Naive thymus-derived CD4-positive, alpha-beta T cell (primary cell): ENCODE data around the gene LCE5A. TPM values are rescaled to one million over a fixed set of nuclear protein-coding genes. Genes with fewer than 3 reads are reported as not detected.
"Not testable (repeated sequence)": the region's sequence is repeated elsewhere in the genome, so short reads cannot be mapped to it uniquely, and the experiment has no call there.

ENCODE experiments used
- ATAC-seq: fragments of 150-1000 bp; cut with Tn5 transposase; 2 replicates; pipeline ENCODE4 v1.10.0; 2021; ENCODE audit warnings: mild to moderate bottlenecking, moderate library complexity
- CTCF ChIA-PET: fragments of 350-600 bp; sonication (Branson Sonifier 250); formaldehyde crosslinking; loops from one replicate; lab custom pipeline; 2021; ENCODE audit warnings: antibody characterized with exemption; lab: Charles Lee
- POLR2A ChIA-PET: fragments of 350-600 bp; sonication (Branson Sonifier 250); formaldehyde crosslinking; loops from one replicate; lab custom pipeline; 2021; ENCODE audit warnings: antibody characterized with exemption, inconsistent platforms; lab: Charles Lee
- DNase-seq, 9 donors: peaks; one replicate each; pipeline versions ENCODE4 v3.0.0 to v3.0.0-alpha.2; 2020 to 2022; ENCODE audit warnings: mixed read lengths in 1 of 9
- H3K27ac ChIP-seq: one replicate; pipeline ENCODE4 v1.7.0; 2013; ENCODE audit warnings: mild to moderate bottlenecking, low read depth, low read length, moderate library complexity
- H3K27me3 ChIP-seq, 2 donors: one replicate each; pipeline ENCODE4 v1.7.0; 2013; ENCODE audit warnings: low read length in 2 of 2, mild to moderate bottlenecking in 2 of 2, moderate library complexity in 2 of 2; ENCODE audit not compliant: control insufficient read depth in 2 of 2, insufficient read depth in 2 of 2
- H3K36me3 ChIP-seq, 3 experiments: 1 replicate in 2 of 3; 2 replicates in 1 of 3; pipeline ENCODE4 v1.7.0; 2013; ENCODE audit warnings: low read length in 3 of 3, mild to moderate bottlenecking in 3 of 3, moderate library complexity in 1 of 3; ENCODE audit not compliant: insufficient read depth in 3 of 3, control insufficient read depth in 2 of 3
- H3K4me1 ChIP-seq, 2 donors: one replicate each; pipeline ENCODE4 v1.7.0; 2013; ENCODE audit warnings: low read length in 2 of 2, mild to moderate bottlenecking in 2 of 2, moderate library complexity in 1 of 2; ENCODE audit not compliant: control insufficient read depth in 2 of 2, insufficient read depth in 2 of 2
- H3K4me3 ChIP-seq: 2 replicates; pipeline ENCODE4 v1.7.0; 2013; ENCODE audit warnings: mild to moderate bottlenecking, low read length
- H3K9me3 ChIP-seq, 3 experiments: 1 replicate in 2 of 3; 2 replicates in 1 of 3; pipeline ENCODE4 v1.7.0; 2013; ENCODE audit warnings: low read length in 3 of 3; ENCODE audit not compliant: control insufficient read depth in 2 of 3
- H3K27ac Mint-ChIP-seq, 9 donors: one replicate each; pipeline ENCODE4 v1.8.0; 2020 to 2022; ENCODE audit warnings: mixed read lengths in 9 of 9, mild to moderate bottlenecking in 8 of 9, moderate library complexity in 5 of 9, inconsistent platforms in 2 of 9
- H3K27me3 Mint-ChIP-seq, 5 donors: one replicate each; pipeline ENCODE4 v1.8.0; 2021 to 2022; ENCODE audit warnings: mixed read lengths in 5 of 5, mild to moderate bottlenecking in 1 of 5
- H3K36me3 Mint-ChIP-seq, 5 donors: one replicate each; pipeline ENCODE4 v1.8.0; 2020 to 2022; ENCODE audit warnings: mixed read lengths in 5 of 5, mild to moderate bottlenecking in 3 of 5, inconsistent platforms in 1 of 5
- H3K4me1 Mint-ChIP-seq, 7 donors: one replicate each; pipeline ENCODE4 v1.8.0; 2020 to 2022; ENCODE audit warnings: mixed read lengths in 7 of 7, mild to moderate bottlenecking in 3 of 7, inconsistent platforms in 1 of 7
- H3K4me3 Mint-ChIP-seq, 10 donors: one replicate each; pipeline ENCODE4 v1.8.0; 2020 to 2022; ENCODE audit warnings: mild to moderate bottlenecking in 10 of 10, mixed read lengths in 10 of 10, moderate library complexity in 6 of 10, inconsistent platforms in 2 of 10
- H3K9me3 Mint-ChIP-seq, 11 donors: one replicate each; pipeline ENCODE4 v1.8.0; 2020 to 2022; ENCODE audit warnings: mixed read lengths in 11 of 11, mild to moderate bottlenecking in 4 of 11, inconsistent platforms in 1 of 11, moderate library complexity in 1 of 11
- intact Hi-C, 2 donors: fragments of 100-400 bp; cut with micrococcal nuclease; formaldehyde crosslinking; loops; one replicate each; pipeline ENCODE4 v1.15.1; 2023
- polyA plus RNA-seq, 2 donors: library from polyadenylated mRNA; unstranded; fragments of 300-500 nt; fragmentation: Illumina TruSeq; gene quantifications; one replicate each; pipeline ENCODE4 v1.2.3, GENCODE V29; 2021
- total RNA-seq, 6 experiments: library from RNA in 5 of 6; stranded (reverse) in 5 of 6; gene quantifications; 1 replicate in 5 of 6; 2 replicates in 1 of 6; pipeline ENCODE4 v1.2.3 and lab custom pipeline; 2021 to 2026

Gene LCE5A
- total and polyA plus RNA-seq, 7 experiments from 2014 or later = not detected

DNA sequence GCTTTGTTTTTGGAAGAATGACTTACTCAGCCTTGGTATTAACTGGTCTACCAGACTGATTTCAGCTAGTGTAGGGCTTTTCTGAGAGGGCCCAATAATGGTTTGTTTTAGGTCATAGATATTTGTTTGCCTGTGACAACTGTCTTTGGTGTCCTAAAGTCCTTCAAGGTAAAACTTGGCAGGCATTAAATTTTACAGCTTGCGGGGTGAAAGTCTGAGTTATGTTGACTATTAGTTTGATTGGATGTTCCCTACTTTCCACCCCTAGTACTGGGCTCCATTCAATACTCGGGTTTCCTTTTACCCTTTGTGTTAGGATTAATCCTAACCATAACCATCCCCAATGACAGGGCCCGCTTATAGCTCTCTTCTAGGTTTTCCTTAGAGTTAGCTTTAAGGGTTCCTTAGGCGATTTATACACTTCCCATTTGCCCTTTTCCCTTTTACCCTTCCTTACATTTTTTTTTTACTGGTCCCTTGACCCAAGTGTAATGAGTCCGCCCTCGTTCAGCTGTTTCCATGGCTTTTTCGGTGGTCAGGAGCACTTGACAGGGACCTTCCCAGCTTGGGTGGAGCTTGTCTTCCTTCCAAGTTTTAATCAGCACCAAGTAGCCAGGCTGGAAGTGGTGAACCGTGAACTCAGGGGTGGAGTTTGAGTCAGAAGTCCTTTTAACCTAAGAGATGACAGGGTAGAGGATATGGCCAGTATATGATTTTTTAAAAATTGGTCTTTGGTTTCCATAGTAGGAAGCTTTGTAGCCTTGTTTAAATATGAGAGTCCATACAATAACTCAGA is 28.5 kb upstream of the LCE5A start:
- Histone ChIP-seq H3K4me1 (no peaks in the 10 kb centered on the region), H3K27ac (no peak overlapping the region), H3K27me3 (no peaks in the 10 kb centered on the region), H3K4me3 (no peak overlapping the region), H3K36me3 (no peaks in the 10 kb centered on the region), H3K9me3 (peaks cover 0 to 6% (median 0%) of the 10 kb centered on the region in 3 experiments)
- ChIA-PET CTCF (interaction anchor here (1.2 kb wide), 1 partner anchor 23 kb away, joined by 3 read pairs; no protein-coding TSS in a partner anchor), POLR2A (no interaction called here)
- peak overlapping the region in 1 of 9 donors; percentile 9 for H3K27ac Mint-ChIP-seq
- H3K27me3 Mint-ChIP-seq = peaks cover 0 to 13% (median 5%) of the 10 kb centered on the region in 5 donors
- peaks cover 0 to 11% (median under 1%) of the 10 kb centered on the region in 5 donors for H3K36me3 Mint-ChIP-seq
- intact Hi-C loops = no loop called here
- DNase-seq (no peak), ATAC-seq (no peak)
- H3K4me3 Mint-ChIP-seq = no peak overlapping the region
- H3K9me3 Mint-ChIP-seq = peaks cover 6 to 17% (median 14%) of the 10 kb centered on the region in 11 donors
- H3K4me1 Mint-ChIP-seq = peaks cover 6 to 13% (median 10%) of the 10 kb centered on the region in 7 donors

DNA sequence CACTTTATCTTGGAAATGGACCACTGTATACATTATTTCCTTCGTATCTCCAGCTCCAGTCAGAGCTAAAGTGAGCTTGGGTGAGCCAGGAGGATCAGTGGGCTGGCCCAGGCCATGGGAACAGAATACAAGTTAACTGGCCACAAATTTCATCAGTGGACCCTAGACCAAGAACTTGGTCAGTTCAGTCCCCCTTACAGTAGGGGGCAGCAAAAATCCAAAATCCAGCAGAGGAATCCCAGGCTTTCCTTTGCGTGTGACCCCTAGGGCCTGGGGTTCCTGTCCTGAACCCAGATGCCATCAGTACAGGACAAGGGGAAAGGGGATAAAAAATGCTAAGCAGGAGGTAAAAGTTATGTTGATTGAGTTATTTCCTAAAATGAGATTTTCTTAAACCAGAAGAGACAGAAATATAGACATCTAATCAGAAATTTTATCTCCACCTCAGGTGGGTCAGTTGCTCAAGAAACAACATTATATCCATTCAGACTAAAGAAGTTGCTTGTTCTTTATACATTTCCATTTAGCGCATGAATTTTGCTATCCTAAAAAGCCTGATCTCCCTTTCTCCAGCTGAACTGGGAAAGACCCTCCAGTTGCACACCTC is 24.1 kb upstream of the LCE5A start:
- CTCF ChIA-PET = no interaction called here
- Histone ChIP-seq H3K27me3 (no peaks in the 10 kb centered on the region), H3K36me3 (no peaks in the 10 kb centered on the region), H3K4me3 (no peak overlapping the region), H3K27ac (no peak overlapping the region), H3K4me1 (no peaks in the 10 kb centered on the region), H3K9me3 (no peaks in the 10 kb centered on the region)
- intact Hi-C loops = no loop called here
- no peak for ATAC-seq
- Mint-ChIP-seq H3K36me3 (no peaks in the 10 kb centered on the region), H3K27me3 (peaks cover 0 to 8% (median 0%) of the 10 kb centered on the region in 5 donors), H3K4me3 (no peak overlapping the region), H3K27ac (no peak overlapping the region), H3K9me3 (peaks cover 0 to 11% (median 0%) of the 10 kb centered on the region in 11 donors), H3K4me1 (peaks cover 2 to 7% (median 6%) of the 10 kb centered on the region in 7 donors)
- POLR2A ChIA-PET = interaction anchor here (0.6 kb wide), 1 partner anchor 37 kb away, joined by 3 read pairs; no protein-coding TSS in a partner anchor
- DNase-seq = no peak

DNA sequence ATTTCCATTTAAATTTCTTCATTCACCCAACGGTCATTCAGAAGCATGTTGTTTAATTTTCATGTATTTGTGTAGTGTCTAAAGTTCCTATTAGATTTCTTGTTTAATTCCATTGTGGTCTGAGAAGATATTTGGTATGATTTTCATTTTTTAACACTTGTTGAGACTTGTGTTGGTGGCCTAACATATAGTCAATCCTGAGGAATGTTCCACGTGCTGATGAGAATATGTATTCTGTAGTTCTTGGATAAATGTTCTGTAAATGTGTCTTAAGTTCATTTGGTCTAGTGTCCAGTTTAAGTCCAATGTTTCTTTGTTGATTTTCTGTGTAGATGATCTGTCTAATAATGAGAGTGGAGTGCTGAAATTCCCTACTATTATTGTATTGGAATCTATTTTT is 22.7 kb upstream of the LCE5A start:
- intact Hi-C loops = no loop called here

DNA sequence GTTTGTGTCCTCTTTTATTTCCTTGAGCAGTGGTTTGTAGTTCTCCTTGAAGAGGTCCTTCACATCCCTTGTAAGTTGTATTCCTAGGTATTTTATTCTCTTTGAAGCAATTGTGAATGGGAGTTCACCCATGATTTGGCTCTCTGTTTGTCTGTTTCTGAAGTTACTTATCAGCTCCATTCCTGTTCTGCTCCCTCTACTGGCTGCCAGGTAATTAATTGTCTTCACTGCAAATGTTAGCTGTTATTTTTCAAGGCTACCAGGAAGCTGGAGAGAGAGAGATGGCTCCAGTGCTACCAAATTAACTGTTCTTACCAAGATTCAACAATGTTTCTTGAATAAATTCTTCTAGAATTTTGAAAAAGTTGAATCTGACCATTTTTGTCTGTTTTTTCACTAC is 19.1 kb upstream of the LCE5A start:
- H3K4me3 Mint-ChIP-seq, H3K36me3 ChIP-seq, H3K27ac ChIP-seq, H3K36me3 Mint-ChIP-seq, DNase-seq, H3K27ac Mint-ChIP-seq, H3K4me3 ChIP-seq, POLR2A ChIA-PET, H3K27me3 ChIP-seq, H3K4me1 ChIP-seq, H3K4me1 Mint-ChIP-seq, intact Hi-C loops, ATAC-seq, H3K9me3 ChIP-seq, CTCF ChIA-PET: not testable (repeated sequence)
- Mint-ChIP-seq H3K27me3 (peaks cover 8 to 24% (median 14%) of the 10 kb centered on the region in 5 donors), H3K9me3 (peaks cover 0 to 11% (median 0%) of the 10 kb centered on the region in 11 donors)

More for the DNA sequence above, 22.7 kb upstream of the LCE5A start:
- H3K36me3 ChIP-seq = no peaks in the 10 kb centered on the region
- Mint-ChIP-seq H3K27me3 (peaks cover 0 to 7% (median 0%) of the 10 kb centered on the region in 5 donors), H3K4me1 (peaks cover 2 to 7% (median 6%) of the 10 kb centered on the region in 7 donors), H3K36me3 (no peaks in the 10 kb centered on the region), H3K27ac (no peak overlapping the region), H3K9me3 (peaks cover 0 to 11% (median 0%) of the 10 kb centered on the region in 11 donors), H3K4me3 (no peak overlapping the region)
- H3K9me3 ChIP-seq = no peaks in the 10 kb centered on the region
- ChIA-PET POLR2A (no interaction called here), CTCF (no interaction called here)
- H3K4me1 ChIP-seq = no peaks in the 10 kb centered on the region
- no peak for ATAC-seq
- no peaks in the 10 kb centered on the region for H3K27me3 ChIP-seq
- no peak for DNase-seq
- no peak overlapping the region for H3K4me3 ChIP-seq
- no peak overlapping the region for H3K27ac ChIP-seq

DNA sequence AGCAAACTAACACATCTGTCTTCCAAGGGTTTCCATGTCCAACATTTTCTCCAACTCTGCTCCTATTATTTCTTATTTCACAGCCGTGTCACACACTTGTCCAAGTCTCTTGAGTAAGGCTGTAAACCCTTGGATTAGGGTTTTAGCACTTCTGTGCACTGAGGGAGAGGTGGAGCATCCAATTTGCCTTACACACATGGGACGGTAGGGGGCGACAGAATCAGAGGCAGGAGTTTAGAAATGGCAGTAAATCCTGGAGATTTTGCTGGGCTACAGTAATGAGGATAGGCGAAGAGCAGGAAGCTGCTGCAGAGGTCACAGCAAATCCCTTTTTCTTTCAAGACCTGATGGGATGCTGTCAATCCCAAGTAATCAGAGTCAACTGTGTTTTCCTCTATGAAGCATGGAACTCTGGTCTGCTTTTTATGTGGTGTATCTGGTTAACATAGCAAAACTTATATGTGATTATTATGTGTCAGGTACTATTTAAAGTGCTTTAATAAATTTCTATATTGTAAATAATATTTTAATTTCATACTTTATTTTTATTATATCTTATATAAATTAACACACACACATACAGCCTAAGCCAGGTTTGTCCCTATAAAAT is 15.4 kb upstream of the LCE5A start:
- intact Hi-C loops = no loop called here
- H3K27ac ChIP-seq = no peak overlapping the region
- Mint-ChIP-seq H3K27me3 (peaks cover 5 to 27% (median 14%) of the 10 kb centered on the region in 5 donors), H3K27ac (no peak overlapping the region), H3K4me1 (no peaks in the 10 kb centered on the region), H3K4me3 (no peak overlapping the region), H3K9me3 (peaks cover 0 to 2% (median 0%) of the 10 kb centered on the region in 11 donors), H3K36me3 (no peaks in the 10 kb centered on the region)
- no peaks in the 10 kb centered on the region for H3K9me3 ChIP-seq
- no peak overlapping the region for H3K4me3 ChIP-seq
- ChIA-PET POLR2A (no interaction called here), CTCF (no interaction called here)
- no peaks in the 10 kb centered on the region for H3K27me3 ChIP-seq
- DNase-seq (peak in 1 of 9 donors; percentile 28), ATAC-seq (no peak)
- H3K36me3 ChIP-seq = no peaks in the 10 kb centered on the region
- H3K4me1 ChIP-seq = no peaks in the 10 kb centered on the region

DNA sequence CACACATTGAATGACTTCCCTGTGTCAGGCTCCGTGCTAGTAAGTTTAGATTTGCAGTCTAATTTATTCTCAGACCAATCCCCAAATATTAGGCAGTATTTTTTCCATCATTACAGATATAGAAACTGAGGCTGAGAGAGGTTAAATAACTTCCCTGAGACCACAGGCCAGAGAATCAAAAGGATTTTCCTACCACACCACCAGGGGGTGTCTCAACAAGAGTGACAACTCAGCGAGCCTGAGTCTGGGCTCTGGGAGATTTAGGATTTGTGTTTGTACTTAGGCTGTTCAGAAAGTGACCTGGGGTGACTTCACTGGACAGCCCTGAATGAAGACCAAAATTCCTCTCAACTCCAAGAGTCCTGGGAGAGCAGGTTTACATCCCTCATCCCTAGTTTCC is 13.3 kb upstream of the LCE5A start:
- Histone ChIP-seq H3K36me3 (no peaks in the 10 kb centered on the region), H3K27ac (no peak overlapping the region), H3K27me3 (no peaks in the 10 kb centered on the region), H3K9me3 (no peaks in the 10 kb centered on the region), H3K4me3 (no peak overlapping the region), H3K4me1 (no peaks in the 10 kb centered on the region)
- peaks cover 5 to 32% (median 14%) of the 10 kb centered on the region in 5 donors for H3K27me3 Mint-ChIP-seq
- ATAC-seq (no peak), DNase-seq (no peak)
- ChIA-PET CTCF (no interaction called here), POLR2A (no interaction called here)
- intact Hi-C loops = no loop called here
- no peaks in the 10 kb centered on the region for H3K4me1 Mint-ChIP-seq
- no peak overlapping the region for H3K4me3 Mint-ChIP-seq
- peaks cover 0 to 2% (median 0%) of the 10 kb centered on the region in 11 donors for H3K9me3 Mint-ChIP-seq
- no peaks in the 10 kb centered on the region for H3K36me3 Mint-ChIP-seq
- no peak overlapping the region for H3K27ac Mint-ChIP-seq
